ENCODE results near the gene NT5E.

GRCh38 chr6:85472744-85473143 lies 22.9 kb downstream of the NT5E start:
- TF ChIP-seq CTCF (IDR thresholded peaks at IDR 0.05; ENCODE audit: low read depth, low read length, poor library complexity, severe bottlenecking) = no peak
- no peak for TF ChIP-seq EZH2phosphoT487 (IDR thresholded peaks at IDR 0.05; ENCODE audit: borderline replicate concordance, low read length)
